ENCODE data around the gene RAB20.

- TF ChIP-seq POLR2AphosphoS5 (IDR thresholded peaks at IDR 0.05; ENCODE audit: low read depth, low read length) = no peak
- TF ChIP-seq SIN3A (IDR thresholded peaks at IDR 0.05; ENCODE audit: borderline replicate concordance, insufficient read depth, low read length) = no peak
- TF ChIP-seq REST (IDR thresholded peaks at IDR 0.05; ENCODE audit: insufficient read depth in 1 of 2, low read depth in 2 of 2, low read length in 2 of 2) = no peak
- no peak for TF ChIP-seq TAF1 (IDR thresholded peaks at IDR 0.05; ENCODE audit: borderline replicate concordance, insufficient read depth, low read length)
- no peak for TF ChIP-seq FOXP2 (optimal IDR thresholded peaks at IDR 0.05; ENCODE audit: borderline replicate concordance, extremely low read depth, extremely low read length, insufficient read depth)
These were observed 10.6 kb upstream of the RAB20 start for GRCh38 chr13:110571896-110572777.

Data from PFSK-1 (cell line).